ENCODE measurements around the gene PLEKHA7. TPM values are rescaled to one million over a fixed set of nuclear protein-coding genes. Genes with fewer than 3 reads are reported as not detected.

The PLEKHA7 gene
- polyA plus RNA-seq, 1 experiment = 0.05 TPM

DNA sequence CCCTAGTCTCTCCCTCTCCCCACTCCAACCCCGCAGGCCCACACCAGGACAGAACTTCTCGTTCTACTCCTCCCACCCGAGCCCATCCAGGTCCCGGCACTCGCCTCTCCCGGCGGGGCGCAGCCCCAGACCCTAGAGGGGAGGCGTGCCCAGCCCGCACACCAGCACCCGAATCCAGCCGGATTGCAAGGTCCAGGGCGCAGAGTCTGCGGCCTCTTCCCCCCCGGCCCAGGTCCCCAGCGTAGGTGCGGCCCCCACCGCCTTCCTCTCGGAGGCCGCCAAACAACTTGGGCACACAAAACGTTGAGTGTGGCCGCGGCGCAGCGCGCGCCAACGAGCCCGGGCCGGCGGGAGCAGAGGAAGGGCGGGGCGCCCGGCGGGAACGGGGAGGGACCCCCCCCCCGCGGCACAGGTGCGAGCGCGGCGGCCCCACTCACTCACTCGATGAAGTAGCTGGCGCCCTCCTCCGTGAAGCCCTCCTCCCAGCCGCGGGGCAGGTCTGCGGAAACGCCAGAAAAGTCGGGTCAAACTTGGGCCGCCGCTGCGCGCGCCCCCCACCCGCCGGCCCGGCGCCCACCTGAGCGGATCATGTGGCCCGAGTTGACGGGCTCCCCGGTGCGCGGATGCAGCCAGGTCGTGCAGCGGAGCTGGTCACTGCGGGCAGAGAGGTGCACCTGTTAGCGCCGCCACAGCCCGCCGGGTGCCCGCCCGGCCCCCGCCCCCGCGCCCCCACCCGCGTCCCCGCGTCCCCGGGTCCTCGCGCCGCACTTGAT, 480 bp downstream of the PLEKHA7 start:
- TF ChIP-seq, protein P1, sequence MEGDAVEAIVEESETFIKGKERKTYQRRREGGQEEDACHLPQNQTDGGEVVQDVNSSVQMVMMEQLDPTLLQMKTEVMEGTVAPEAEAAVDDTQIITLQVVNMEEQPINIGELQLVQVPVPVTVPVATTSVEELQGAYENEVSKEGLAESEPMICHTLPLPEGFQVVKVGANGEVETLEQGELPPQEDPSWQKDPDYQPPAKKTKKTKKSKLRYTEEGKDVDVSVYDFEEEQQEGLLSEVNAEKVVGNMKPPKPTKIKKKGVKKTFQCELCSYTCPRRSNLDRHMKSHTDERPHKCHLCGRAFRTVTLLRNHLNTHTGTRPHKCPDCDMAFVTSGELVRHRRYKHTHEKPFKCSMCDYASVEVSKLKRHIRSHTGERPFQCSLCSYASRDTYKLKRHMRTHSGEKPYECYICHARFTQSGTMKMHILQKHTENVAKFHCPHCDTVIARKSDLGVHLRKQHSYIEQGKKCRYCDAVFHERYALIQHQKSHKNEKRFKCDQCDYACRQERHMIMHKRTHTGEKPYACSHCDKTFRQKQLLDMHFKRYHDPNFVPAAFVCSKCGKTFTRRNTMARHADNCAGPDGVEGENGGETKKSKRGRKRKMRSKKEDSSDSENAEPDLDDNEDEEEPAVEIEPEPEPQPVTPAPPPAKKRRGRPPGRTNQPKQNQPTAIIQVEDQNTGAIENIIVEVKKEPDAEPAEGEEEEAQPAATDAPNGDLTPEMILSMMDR (IDR thresholded peaks at IDR 0.05; ENCODE audit: low read depth, low read length) = no peak
- H3K27ac ChIP-seq (ENCODE audit: low read depth, low read length) = no peak overlapping the region
- no peaks in the 10 kb centered on the region; the same call in 1 of the 2 replicates for H3K9me3 ChIP-seq (ENCODE audit: control insufficient read depth, insufficient read depth, low read length)
- DNase-seq (ENCODE audit: low read depth, low spot score) = no peak
- H3K27me3 ChIP-seq (ENCODE audit: control insufficient read depth, insufficient read depth, low read length) = peaks cover 49% of the 10 kb centered on the region
- peak overlapping the region; percentile 18 for H3K4me3 ChIP-seq (ENCODE audit: low read depth, low read length)
- ChIA-PET CTCF (no interaction called here), POLR2A (no interaction called here)

DNA sequence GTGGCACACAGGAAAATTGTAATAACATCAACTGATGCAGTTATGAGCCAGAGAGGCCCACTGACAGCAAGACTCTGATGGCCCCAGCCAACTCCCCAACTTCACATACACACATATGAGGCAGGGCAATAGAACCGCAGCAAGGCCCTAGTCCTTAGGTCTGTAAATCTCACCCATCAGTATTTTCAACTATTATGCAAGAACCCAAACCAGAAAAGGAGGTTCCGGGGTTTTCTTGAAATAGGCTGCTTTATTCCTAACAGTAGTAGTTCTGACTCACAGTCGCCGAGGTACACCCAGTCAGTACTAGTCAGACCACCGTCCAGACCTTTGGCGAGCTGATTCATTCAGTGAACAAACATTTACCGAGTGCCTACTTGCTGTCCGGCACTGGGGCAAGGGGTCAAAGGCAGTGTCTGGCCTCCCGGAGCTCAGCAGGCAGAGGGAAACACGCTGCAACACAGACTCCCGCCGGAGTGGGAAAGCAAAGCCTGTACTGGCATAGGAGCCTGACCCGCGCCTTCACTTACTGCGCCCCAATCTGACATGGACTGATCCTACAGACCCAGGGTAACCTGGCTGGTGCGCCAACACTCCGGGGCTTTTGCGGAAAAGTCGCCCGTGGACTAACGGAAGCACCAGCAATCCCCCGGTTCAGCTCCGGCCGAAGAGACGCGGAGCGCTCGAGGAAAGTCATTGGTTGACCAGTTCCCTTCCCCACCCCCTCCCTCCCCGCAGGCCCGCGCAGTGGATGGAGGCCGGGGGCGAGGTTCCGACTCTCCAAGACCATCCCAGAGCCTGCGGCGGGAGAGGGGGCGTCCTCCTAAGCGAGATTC, 1.3 kb downstream of the PLEKHA7 start:
- no peaks in the 10 kb centered on the region; the same call in 1 of the 2 replicates for H3K9me3 ChIP-seq (ENCODE audit: control insufficient read depth, insufficient read depth, low read length)
- peaks cover 54% of the 10 kb centered on the region for H3K27me3 ChIP-seq (ENCODE audit: control insufficient read depth, insufficient read depth, low read length)
- CTCF ChIA-PET = no interaction called here
- H3K4me3 ChIP-seq (ENCODE audit: low read depth, low read length) = peak overlapping the region; percentile 18
- TF ChIP-seq, protein P1 (IDR thresholded peaks at IDR 0.05; ENCODE audit: low read depth, low read length) = no peak
- POLR2A ChIA-PET = no interaction called here
- H3K27ac ChIP-seq (ENCODE audit: low read depth, low read length) = no peak overlapping the region
- DNase-seq (ENCODE audit: low read depth, low spot score) = no peak

DNA sequence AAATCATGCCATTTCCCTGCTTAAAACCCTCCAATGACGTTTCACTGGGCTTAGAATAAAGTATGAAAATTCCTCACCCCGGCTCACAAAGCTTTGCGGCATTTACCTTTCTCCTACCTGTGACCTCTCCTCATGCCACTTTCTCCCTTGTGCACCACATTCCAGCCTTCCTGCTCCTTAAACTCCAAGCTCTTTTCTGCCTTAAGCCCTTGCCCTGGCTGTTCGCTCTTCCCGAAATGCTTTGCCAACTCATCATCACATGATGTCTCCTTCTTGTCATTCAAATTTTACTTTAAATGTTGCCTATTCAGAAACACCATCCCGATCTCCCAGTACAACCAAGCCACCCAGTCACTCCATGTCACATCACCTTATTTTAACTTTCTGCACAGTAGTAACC, 2.0 kb downstream of the PLEKHA7 start:
- H3K27me3 ChIP-seq (ENCODE audit: control insufficient read depth, insufficient read depth, low read length) = peaks cover 54% of the 10 kb centered on the region
- H3K9me3 ChIP-seq (ENCODE audit: control insufficient read depth, insufficient read depth, low read length) = no peaks in the 10 kb centered on the region; the same call in 1 of the 2 replicates
- ChIA-PET CTCF (no interaction called here), POLR2A (no interaction called here)
- no peak overlapping the region for H3K4me3 ChIP-seq (ENCODE audit: low read depth, low read length)
- TF ChIP-seq, protein P1 (IDR thresholded peaks at IDR 0.05; ENCODE audit: low read depth, low read length) = no peak
- no peak for DNase-seq (ENCODE audit: low read depth, low spot score)
- no peak overlapping the region for H3K27ac ChIP-seq (ENCODE audit: low read depth, low read length)

DNA sequence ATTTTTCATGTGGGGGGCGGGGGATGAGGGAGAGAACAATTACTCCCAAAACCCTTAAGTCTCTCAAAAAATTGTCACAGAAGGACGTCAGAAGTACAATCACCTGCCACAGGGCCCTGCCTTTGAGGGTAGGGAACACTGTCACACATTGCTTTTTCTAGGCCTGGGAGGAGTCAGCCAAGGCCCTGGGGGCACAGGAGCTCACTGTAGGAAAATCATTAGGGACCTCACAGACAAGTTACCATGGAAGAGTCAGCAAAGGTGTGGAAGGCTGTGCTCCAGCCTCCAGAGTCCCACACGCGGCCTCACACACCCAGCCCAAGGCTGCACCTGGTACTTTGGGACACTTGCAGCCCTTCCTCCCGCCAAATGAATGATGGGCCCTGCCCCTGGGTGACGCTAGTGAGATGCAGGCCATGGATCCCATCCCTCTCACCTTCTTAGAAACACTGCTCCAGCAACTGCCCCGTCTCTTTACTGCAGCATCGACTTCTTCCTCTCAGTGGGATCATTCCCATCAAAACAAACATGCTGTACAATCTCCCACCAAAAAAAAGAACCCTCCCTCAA, 3.3 kb downstream of the PLEKHA7 start:
- TF ChIP-seq, protein P1 (IDR thresholded peaks at IDR 0.05; ENCODE audit: low read depth, low read length) = no peak
- H3K9me3 ChIP-seq (ENCODE audit: control insufficient read depth, insufficient read depth, low read length) = no peaks in the 10 kb centered on the region; the same call in 1 of the 2 replicates
- H3K4me3 ChIP-seq (ENCODE audit: low read depth, low read length) = no peak overlapping the region
- H3K27ac ChIP-seq (ENCODE audit: low read depth, low read length) = no peak overlapping the region
- ChIA-PET POLR2A (no interaction called here), CTCF (no interaction called here)
- DNase-seq (ENCODE audit: low read depth, low spot score) = no peak
- H3K27me3 ChIP-seq (ENCODE audit: control insufficient read depth, insufficient read depth, low read length) = peaks cover 50% of the 10 kb centered on the region

All from AG04450 (cell line).